ENCODE measurements around the gene CDKN3.
"Not testable (repeated sequence)": the region's sequence is repeated elsewhere in the genome, so short reads cannot be mapped to it uniquely, and the experiment has no call there.

The CDKN3 gene

DNA sequence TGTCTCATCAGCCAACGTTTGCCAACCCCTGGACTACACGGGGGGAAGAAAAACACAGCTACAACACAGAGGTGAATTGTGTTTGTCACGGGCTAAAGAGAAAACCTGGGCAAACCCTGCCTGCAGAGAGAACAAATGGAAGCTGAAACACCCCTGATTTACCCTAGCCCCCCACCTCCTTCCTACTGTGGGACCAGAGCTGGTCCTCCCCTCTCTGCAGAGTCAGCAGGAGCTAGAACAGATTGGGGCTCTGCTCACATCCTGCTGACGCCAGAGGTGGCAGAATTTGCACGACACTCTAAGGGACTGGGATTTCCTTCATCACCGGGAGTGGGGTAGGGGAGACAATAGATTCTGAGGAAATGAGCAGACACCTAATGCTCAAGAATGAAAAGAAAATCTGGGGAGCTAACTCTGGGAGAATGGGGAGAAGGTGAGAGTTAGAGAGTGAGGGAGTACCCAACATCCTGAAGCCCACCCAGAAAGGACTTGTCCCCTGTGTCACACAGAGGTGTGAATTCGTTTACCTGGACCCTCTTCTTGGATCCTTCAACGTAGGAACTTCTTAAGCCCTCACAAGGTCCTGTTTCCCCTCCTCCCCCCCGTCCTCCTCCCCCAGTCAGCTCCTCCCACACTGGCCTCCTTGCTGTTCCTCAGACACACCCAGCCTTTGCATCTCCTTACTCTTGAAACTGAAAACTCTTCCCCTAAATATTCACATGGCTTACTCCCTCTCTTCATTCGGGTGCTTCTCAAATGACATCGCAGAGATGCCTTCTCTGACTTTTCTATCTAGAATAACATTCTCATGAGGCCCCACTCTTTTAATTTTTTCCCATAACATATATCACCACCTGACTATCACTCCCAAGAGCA is 26.2 kb upstream of the CDKN3 start:
- no peak for DNase-seq (ENCODE audit: low read depth in 2 of 2, low spot score in 1 of 2)

DNA sequence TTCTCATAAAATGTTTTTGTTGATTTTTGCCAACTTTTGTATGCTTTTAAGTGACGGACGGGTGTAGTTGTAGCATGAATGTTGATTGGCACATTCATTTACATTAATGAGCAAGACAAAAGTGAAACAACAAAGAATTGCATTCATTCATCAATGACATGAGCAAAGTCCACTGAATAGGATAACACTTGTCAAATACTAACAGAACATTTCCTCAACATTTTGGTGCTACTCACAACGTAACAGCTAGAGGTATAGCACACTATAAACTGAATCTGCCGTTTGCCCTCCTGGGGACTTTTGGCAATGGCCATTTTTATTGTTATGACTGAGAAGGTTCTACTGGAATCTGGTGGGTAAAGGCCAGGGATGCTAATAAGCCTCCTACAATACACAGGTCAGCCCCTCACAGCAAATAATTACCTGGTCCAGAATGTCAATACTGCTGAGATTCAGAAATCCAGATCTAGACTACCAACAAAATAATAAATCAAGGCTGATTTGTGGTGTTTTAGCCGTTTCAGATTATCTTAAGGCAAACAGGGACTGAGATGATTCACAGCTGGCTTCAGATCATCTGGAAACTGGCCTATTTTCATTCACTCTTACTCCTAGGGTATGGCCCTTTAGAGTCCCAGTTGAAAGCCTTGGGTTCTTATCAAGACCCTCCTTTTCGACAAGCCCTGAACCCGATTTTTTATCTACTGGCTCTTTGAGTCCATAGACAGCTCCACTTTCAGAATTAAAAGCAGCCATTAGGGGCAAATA is 22.5 kb upstream of the CDKN3 start:
- no peak for DNase-seq (ENCODE audit: low read depth in 2 of 2, low spot score in 1 of 2)

DNA sequence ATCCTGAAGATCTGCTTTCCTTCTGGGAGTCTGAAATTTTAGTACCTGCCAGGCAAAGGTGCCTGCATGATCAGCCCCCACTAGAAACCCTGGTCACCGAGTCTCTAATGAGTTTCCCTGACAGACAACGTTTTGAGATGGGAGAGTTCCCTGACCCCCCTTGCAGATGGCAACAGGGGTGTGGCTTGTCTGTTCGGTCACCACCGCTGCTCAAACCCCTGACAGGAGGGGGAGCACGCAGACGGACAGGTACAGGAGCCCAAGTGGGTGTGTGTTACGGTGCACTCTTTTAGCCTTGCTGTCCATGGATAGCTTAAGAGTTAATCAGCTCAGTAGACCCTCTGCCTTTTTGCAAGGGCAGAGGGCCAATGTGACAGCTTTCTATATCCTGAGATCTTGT is 19.3 kb upstream of the CDKN3 start:
- DNase-seq (ENCODE audit: low read depth in 2 of 2, low spot score in 1 of 2) = no peak

DNA sequence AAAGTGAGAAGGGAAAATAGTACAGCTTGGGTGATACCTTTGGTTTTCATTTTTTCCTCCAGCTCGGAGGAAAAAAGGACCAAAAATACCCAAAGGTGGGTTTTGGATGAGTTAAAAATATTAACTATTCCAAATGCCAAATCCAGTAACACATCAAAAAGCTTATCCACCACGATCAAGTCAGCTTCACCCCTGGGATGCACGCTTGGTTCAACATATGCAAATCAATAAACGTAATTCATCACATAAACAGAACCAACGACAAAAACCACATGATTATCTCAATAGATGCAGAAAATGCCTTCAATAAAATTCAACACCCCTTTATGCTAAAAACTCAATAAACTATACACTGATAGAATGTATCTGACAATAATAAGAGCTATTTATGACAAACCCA is 17.9 kb upstream of the CDKN3 start:
- DNase-seq (ENCODE audit: low read depth in 2 of 2, low spot score in 1 of 2) = not testable (repeated sequence)

DNA sequence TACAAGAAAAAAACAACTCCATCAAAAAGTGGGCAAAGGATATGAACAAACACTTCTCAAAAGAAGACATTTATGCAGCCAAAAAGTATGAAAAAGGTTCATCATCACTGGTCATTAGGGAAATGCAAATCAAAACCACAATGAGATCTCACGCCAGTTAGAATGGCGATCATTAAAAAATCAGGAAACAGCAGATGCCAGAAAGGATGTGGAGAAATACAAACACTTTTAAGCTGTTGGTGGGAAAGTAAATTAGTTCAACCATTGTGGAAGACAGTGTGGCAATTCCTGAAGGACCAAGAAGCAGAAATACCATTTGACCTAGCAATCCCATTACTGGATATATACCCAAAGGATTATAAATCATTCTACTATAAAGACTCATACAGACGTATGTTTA is 16.2 kb upstream of the CDKN3 start:
- not testable (repeated sequence) for DNase-seq (ENCODE audit: low read depth in 2 of 2, low spot score in 1 of 2)

DNA sequence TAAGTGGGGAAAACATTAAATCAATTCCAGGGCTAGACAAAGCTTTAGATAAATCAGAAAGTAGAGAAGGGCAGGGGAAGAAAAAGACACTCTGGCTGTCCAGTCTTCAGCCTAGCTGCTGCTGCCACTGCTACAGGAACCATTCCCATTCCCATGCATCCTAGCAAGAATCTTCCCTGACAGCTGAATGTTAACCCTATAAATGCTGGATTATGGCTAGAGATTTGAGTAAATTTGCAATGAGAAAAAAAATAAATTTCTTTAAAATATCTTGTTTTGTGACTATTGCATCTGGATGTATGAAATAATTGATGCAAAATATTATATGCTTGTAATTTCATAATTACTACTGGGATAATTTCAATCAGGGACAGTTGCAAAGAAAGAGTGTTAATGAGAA is 15.0 kb upstream of the CDKN3 start:
- DNase-seq (ENCODE audit: low read depth in 2 of 2, low spot score in 1 of 2) = no peak

DNA sequence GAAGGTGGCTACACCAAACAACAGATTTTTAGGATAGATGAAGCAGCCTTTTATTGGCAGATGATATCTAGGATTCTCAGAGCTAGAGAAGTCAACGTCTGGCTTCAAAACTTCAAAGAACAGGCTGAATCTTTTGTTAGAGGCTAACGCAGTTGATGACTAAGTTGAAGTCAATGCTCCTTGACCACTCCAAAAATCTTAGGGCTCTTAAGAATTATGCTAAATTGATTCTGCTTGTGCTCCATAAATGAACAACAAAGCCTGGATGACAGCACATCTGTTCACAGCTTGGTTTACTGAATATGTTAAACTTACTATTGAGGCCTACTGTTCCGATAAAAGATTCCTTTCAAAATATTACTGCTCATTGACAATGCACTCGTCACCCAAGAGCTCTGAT is 13.0 kb upstream of the CDKN3 start:
- no peak for DNase-seq (ENCODE audit: low read depth in 2 of 2, low spot score in 1 of 2)

DNA sequence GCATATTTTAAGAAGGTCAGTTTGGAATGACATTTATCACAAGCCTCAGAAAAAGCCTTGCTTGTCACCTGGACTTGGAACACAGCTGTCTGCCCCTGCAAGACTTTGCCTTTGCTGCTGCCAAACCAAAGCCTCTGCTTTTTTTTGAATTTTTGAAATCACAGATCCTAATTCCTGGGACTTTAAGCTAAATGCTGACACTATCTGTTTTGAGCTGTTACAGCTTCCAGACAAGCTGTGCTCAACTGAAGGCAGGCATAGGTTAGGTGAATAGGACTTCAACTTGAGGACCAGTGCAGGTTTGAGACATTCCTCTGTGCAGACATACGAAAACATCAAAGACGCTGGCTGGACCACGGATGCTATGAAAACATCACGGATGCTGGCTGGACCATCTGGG is 11.3 kb upstream of the CDKN3 start:
- DNase-seq (ENCODE audit: low read depth in 2 of 2, low spot score in 1 of 2) = no peak

DNA sequence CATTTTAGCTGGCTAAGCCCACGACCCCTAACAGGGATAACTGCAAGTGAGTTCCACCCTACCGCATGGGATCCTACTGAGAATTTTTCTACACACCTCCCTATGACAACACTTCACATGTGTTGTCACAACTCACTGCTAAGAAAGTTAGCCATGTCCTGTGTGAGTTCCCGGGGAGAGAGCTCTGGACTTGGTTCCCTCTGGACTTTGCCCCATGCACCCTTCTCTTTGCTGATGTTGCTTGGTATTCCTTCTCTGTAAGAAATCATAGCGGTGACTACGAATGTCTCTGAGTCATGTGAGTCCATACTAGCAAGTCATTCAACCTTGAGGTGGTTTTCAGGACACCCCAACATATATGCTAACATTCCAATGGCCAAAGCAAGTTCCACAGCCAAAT is 9.5 kb upstream of the CDKN3 start:
- no peak for DNase-seq (ENCODE audit: low read depth in 2 of 2, low spot score in 1 of 2)

DNA sequence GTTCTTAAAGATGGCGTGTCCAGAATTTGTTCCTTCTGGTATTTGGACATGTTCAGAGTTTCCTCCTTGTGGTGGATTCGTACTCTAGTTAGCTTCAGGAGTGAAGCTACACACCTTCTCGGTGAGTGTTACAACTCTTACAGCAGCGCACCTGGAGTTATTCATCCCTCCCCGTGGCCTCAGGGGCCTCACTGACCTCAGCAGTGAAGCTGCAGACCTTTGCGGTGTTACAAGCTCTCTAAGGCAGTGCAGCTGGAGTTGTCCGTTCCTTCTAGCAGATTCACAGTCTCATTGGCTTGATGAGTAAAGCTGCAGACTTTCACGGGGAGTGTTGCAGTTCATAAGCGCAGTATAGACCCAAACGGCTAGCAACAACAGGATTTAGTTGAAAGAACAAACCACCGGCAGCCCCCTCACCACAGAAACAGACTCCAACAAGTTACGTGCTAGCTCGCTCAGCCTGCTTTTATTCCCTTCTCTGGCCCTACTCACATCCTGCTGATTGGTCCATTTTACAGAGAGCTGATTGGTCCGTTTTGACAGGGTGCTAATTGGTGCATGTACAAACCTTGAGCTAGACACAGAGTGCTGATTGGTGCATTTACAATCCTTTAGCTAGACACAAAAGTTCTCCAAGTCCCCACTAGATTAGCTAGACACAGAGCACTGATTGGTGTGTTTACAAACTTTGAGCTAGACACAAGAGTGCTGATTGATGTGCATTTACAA is 4.5 kb upstream of the CDKN3 start:
- DNase-seq (ENCODE audit: low read depth in 2 of 2, low spot score in 1 of 2) = no peak

DNA sequence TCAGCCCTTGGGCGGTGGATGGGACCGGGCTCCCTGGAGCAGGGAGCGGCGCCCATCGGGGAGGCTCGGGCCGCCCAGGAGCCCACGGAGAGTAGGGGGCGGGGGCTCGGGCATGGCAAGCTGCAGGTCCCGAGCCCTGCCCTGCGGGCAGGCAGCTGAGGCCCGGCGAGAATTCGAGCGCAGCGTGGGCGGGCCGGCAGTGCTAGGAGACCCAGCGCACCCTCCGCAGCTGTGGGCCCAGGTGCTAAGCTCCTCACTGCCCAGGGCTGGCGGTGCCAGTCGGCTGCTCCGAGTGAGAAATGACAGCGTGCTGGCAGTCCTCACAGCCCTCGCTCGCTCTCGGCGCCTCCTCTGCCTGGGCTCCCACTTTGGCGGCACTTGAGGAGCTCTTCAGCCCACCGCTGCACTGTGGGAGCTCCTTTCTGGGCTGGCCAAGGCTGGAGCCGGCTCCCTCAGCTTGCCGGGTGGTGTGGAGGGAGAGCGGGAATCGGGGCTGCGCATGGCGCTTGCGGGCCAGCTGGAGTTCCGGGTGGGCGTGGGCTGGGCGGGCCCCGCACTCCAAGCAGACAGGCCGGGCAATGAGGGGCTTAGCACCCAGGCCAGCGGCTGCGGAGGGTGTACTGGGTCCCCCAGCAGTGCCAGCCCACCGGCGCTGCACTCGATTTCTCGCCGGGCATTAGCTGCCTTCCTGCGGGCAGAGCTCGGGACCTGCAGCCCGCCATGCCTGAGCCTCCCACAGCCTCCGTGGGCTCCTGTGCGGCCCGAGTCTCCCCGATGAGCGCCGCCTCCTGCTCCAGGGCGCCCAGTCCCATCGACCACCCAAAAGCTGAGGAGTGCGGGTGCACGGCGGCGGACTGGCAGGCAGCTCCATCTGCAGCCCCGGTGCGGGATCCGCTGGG is 3.6 kb upstream of the CDKN3 start:
- not testable (repeated sequence) for DNase-seq (ENCODE audit: low read depth in 2 of 2, low spot score in 1 of 2)

DNA sequence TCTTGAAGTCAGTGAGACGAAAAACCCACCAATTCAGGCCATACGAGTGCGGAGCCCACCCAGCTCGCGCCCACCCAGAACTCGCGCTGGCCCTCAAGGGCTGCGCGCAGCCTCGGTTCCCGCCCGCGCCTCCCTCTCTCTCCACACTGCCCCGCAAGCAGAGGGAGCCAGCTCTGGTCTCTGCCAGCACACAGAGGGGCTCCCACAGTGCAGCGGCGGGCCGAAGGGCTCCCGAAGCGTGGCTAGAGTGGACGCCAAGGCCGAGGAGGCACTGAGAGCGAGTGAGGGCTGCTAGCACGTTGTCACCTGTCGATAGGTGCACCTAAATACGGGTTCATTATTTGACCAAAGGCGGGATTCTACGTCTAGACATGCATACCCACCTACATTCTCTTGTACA is 2.2 kb upstream of the CDKN3 start:
- DNase-seq (ENCODE audit: low read depth in 2 of 2, low spot score in 1 of 2) = no peak

DNA sequence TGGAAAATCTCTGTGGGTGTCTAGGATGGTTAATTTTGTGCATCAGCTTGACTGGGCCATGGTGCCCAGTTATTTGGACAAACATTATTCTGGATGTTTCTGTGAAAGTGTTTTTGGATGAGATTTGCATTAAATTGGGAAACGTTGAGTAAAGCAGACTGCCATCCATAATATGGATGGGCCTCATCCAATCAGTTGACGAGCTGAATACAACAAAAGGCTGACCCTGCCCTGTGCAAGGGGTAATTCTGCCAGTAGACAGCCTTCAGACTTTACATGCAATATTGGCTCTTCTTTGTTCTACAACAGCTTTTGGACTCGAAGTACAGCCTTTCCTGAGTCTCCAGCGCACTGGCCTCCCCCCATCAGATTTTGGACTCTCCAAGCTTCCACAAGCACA is 1.5 kb upstream of the CDKN3 start:
- DNase-seq (ENCODE audit: low read depth in 2 of 2, low spot score in 1 of 2) = no peak

DNA sequence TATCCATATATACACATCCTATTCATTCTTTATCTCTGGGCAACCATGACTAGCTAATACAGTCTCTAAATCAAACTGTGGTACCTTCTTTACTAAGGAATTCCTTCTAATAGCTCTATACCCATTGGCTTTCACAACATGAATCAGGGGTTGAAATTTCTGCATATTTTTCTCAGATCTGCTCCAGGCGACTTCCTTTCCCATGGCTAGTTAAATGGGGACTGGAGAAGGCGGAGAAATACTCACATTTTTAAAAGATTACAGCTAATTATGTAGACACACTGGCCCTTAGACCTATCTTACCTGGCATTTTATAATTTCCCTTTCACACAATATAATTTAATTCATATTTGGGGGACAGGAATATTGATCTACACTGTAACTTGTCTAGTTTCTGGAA is 1.1 kb upstream of the CDKN3 start:
- DNase-seq (ENCODE audit: low read depth in 2 of 2, low spot score in 1 of 2) = no peak

DNA sequence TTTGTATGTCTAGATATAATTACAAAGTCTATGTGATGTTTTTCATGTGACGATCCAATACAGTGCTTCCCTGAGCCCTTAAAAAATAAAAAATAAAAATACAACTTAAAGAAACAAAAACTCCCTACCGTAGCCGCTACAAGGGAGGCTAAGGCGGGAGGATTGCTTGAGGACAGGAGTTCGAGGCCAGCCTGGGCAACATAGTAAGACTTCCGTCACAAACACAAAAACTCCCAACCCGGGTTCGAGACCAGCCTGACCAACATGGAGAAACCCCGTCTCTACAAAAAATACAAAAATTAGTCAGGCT is 669 bp upstream of the CDKN3 start:
- DNase-seq (ENCODE audit: low read depth in 2 of 2, low spot score in 1 of 2) = no peak

DNA sequence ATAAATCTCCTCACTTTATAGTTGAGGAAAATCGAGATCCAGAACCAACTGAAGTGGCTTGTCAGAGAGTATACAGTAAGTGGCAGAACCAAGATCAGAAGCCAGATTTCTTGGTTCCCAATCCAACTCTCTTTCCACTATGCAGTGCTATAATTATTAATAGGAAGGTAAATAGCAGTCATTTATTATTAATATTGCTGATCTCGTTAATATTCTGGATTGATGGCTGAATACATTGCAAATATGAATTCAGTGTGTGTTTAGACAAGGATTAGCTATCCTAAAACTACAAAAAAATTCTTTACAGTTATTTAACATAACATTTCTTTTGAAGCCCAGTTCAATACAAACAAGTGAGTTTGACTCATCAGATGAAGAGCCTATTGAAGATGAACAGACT is 2.8 kb downstream of the CDKN3 start:
- DNase-seq (ENCODE audit: low read depth in 2 of 2, low spot score in 1 of 2) = no peak

DNA sequence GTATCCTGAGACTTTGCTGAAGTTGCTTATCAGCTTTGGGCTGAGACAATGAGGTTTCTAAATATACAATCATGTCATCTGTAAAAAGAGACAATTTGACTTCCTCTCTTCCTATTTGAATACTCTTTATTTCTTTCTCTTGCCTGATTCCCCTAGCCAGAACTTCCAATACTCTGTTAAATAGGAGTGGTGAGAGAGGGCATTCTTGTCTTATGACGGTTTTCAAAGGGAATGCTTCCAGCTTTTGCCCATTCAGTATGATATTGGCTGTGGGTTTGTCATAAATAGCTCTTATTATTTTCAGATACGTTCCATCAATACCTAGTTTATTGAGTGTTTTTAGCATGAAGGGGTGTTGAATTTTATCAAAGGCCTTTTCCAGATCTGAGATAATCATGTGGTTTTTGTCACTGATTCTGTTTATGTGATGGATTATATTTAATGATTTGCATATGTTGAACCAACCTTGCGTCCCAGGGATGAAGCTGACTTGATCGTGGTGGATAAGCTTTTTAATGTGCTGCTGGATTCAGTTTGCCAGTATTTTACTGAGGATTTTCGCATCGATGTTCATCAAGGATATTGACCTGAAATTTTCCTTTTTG is 6.7 kb downstream of the CDKN3 start:
- DNase-seq (ENCODE audit: low read depth in 2 of 2, low spot score in 1 of 2) = not testable (repeated sequence)

DNA sequence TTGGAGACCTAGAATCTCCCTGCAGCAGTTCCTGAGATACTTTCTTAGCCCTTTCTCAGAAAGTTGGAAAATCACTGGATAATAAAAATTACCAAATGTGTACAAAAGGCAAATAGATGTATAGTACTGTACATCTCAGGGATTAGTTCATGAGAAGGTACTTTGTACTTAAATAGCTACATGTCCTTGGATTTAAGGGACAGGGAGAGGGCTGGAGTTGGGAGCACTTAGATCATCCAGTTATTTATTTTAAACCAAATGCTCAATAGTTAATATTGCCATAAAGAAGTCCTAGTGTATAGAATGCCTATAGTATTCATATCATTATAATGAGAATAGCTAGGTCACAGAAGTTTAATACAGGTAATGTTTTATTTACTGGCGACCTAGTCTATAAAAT is 13.4 kb downstream of the CDKN3 start:
- no peak for DNase-seq (ENCODE audit: low read depth in 2 of 2, low spot score in 1 of 2)

DNA sequence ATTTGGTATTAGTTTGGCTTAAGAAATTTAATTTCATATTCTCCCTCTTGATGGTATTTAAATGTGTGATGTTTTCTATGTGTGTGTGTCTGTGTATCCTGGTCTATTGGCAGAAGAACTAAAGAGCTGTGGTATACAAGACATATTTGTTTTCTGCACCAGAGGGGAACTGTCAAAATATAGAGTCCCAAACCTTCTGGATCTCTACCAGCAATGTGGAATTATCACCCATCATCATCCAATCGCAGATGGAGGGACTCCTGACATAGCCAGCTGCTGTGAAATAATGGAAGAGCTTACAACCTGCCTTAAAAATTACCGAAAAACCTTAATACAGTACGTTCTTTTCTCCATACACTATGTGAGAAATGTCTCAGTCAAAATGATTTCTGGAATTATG is 14.6 kb downstream of the CDKN3 start:
- DNase-seq (ENCODE audit: low read depth in 2 of 2, low spot score in 1 of 2) = no peak

DNA sequence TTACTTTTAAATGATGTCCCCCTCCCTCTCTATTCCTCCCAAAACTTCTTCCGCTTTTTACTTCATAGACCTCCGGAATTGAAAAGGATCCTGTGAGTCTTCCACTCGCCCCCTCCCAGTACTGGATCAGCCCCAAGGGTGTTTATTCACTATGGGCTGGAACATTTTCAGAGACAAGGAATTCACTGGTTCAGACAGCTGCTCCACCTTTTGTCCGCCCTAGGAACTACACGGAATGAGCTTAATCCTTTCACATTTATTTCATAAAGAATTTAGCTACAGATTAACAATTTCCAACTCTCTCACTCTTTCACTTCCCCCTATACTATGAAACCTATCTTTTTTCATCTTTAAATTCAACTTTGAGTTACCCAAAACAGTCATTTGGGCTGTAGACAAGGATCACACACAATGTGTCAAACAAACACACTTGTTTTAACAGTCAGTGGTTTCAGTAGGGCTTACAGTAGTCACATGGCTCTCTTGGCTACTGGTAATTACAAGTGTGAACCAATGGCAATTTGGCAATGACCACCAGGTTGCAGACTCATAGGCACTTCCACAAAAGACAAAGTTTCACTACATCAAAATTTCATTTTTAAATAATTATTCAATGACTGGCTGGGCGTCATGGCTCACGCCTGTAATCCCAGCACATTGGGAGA is 23.8 kb downstream of the CDKN3 start:
- no peak for DNase-seq (ENCODE audit: low read depth in 2 of 2, low spot score in 1 of 2)
